Suprapubic skin (tissue), 4 donors: ENCODE measurements around the gene FIGNL1.

Experiments
- CTCF ChIP-seq, 2 donors: fragments of 200-600 bp in 1 of 2; fragments of 450-650 bp in 1 of 2; sonication (generic) in 1 of 2; IDR thresholded peaks; one replicate each; pipeline ENCODE4 v1.5.1; 2016 to 2019; ENCODE audit warnings: antibody characterized with exemption in 2 of 2, mild to moderate bottlenecking in 1 of 2, moderate library complexity in 1 of 2
- EP300 ChIP-seq: sonication (generic); formaldehyde crosslinking; IDR thresholded peaks from one replicate; pipeline ENCODE4 v1.6.1; 2017; ENCODE audit warnings: antibody characterized with exemption
- POLR2AphosphoS5 ChIP-seq, 3 donors: sonication (generic); formaldehyde crosslinking; IDR thresholded peaks; one replicate each; pipeline ENCODE4 v1.6.1; 2017; ENCODE audit warnings: antibody characterized with exemption in 3 of 3

GRCh38 chr7:50449881-50450589, at the start of gene FIGNL1:
- no peak for TF ChIP-seq CTCF (IDR thresholded peaks at IDR 0.05)
- no peak for TF ChIP-seq POLR2AphosphoS5 (IDR thresholded peaks at IDR 0.05)
- TF ChIP-seq EP300: no peak
